Measurements from ENCODE around the gene KRT6C.
"Not testable (repeated sequence)": the region's sequence is repeated elsewhere in the genome, so short reads cannot be mapped to it uniquely, and the experiment has no call there.

Gene KRT6C

DNA sequence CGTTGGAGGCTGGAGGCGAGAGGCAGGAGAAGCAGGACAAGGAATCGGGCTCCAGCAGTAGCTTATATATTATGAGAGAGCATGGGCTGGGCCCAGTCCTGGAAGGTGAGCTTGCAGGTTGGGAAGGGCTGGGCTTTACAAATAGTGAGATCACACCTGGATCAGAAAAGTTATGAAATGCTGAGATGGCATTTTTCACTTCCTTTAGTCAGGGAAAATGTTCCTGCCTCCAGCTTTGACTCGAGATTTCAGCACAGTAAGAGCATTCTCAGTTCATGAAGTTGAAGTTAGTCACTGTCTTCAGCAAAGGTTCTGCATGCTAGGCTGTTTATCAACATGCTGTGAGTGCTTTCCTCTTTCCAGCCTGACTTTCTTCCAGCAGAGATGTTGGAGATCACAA lies at the start of gene KRT6C:
Gene KRT6C, minus strand, starts transcription at position 38 of the 400 bp plus-strand sequence. CDS start 68 bp downstream, outside the sequence.
- DNase-seq, result no peak

- DNase-seq, result peak; percentile 15
These were observed 48.9 kb upstream of the KRT6C start for GRCh38 chr12:52522346-52523011.

- DNase-seq, result no peak
These were observed 48.1 kb upstream of the KRT6C start for GRCh38 chr12:52521568-52522266.

- DNase-seq, result no peak
These were observed 47.6 kb upstream of the KRT6C start for GRCh38 chr12:52521175-52521567.

GRCh38 chr12:52519826-52520662 lies 46.4 kb upstream of the KRT6C start, which contains the start of gene KRT5:
Gene KRT5, minus strand, starts transcription at chr12:52520394. Its CDS starts 98 bp downstream, at chr12:52520296.
- DNase-seq, result no peak

GRCh38 chr12:52519387-52519703 lies 45.7 kb upstream of the KRT6C start:
- DNase-seq, result no peak

DNA sequence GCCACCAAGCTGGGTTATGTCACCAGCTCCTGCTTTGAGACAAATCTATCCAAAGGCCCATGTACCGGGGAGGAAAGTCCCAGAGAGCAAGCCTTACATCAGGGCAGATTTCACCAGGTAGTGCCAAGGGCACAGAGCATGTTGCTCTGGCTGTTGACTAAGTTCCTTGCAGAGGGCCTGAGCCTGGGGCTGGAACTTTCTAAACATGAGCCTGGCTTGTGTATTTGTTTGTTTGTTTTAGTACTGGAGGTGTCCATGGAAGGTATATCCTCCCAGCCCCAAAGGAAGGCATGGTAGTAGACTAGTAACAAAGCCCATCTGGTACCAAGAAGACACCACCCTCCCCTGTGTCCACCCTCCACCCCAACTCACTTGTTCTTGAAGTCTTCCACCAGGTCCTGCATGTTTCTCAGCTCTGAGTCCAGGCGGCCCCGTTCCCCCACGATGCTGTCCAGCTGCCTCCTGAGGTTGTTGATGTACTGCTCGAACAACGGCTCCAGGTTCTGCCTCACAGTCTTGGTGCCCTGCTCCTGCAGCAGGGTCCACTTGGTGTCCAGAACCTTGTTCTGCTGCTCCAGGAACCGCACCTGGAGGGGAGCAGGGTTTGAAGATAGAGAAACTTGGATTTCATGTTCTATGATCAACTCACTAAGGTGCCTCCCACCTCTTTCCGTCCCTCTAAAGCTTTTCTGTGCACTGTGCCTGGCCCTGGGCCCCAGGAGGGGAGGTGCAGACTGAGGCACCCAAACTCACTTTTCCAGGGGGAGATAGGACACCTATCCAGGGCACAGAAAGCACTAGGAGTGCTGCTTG lies 45.2 kb upstream of the KRT6C start:
- no peak for DNase-seq

DNA sequence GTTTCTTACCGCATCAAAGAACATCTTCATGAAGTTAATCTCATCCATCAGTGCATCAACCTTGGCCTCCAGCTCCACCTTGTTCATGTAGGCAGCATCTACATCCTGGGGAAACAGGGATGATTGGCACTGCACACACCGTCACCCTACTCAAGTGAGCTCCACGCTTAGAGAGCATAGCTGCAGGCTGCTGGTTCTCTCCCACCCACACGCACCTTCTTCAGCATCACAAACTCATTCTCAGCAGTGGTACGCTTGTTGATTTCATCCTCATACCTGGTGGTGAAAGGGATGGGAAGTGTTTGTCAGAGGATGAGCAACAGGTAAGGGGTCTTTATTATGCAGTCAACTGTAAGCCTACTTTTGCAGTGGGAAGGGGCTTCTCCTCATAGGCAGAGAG lies 44.3 kb upstream of the KRT6C start:
- DNase-seq, result no peak

GRCh38 chr12:52517005-52517835 lies 43.6 kb upstream of the KRT6C start:
- DNase-seq, result no peak

DNA sequence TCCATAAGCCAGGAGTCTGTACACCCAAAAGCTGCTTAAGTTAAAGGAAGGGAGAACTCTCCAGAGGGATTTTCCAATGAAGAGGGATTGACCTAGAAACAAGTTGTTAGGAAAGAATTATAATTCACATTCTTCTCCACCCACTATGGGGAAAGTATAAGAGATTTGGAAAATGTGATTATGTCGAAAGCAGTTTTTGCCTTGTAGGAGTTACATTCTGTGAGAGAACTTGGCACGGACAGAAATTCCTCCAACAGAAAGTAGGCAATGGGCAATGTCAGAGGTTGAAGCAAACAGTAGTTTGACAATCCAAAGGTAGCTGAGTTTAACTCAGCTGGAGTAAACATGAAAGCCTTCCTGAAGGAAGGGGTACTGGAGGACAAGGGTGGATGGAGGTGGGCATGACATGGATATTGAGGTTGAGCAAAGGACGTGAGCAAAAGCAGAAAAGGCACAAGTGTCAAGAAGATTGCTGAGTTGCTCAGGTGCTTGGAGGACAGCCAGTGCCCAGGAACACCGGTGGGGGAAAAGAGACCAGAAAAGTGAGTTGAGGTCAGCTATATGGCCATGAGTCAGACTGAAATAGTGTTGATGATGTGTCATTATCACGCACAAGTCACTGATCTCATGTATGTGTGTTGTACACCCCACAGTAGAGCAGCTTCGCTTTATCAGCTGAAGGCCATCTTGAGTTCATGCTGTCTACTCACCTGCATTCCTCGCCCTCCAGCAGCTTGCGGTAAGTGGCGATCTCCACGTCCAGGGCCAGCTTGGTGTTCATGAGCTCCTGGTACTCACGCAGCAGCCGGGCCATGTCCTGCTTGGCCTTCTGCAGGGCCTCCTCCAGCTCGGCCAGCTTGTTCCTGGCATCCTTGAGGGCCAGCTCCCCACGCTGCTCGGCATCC lies 42.6 kb upstream of the KRT6C start:
- no peak for DNase-seq

DNA sequence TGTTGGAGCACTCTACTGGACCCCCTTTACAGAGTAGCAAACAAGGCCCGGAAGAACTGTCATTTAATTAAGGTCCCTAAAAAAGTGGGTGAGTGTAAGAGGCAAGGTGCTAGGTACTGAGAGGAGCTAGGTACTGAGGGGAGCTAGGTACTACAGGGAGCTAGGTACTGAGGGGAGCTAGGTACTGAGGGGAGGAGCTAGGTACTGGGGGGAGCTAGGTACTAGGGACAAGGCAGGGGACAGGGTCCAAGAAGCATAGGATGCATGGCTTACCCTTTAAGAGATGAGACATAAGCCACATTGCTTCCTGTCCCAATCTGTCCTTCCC lies 41.7 kb upstream of the KRT6C start:
- DNase-seq, result no peak

DNA sequence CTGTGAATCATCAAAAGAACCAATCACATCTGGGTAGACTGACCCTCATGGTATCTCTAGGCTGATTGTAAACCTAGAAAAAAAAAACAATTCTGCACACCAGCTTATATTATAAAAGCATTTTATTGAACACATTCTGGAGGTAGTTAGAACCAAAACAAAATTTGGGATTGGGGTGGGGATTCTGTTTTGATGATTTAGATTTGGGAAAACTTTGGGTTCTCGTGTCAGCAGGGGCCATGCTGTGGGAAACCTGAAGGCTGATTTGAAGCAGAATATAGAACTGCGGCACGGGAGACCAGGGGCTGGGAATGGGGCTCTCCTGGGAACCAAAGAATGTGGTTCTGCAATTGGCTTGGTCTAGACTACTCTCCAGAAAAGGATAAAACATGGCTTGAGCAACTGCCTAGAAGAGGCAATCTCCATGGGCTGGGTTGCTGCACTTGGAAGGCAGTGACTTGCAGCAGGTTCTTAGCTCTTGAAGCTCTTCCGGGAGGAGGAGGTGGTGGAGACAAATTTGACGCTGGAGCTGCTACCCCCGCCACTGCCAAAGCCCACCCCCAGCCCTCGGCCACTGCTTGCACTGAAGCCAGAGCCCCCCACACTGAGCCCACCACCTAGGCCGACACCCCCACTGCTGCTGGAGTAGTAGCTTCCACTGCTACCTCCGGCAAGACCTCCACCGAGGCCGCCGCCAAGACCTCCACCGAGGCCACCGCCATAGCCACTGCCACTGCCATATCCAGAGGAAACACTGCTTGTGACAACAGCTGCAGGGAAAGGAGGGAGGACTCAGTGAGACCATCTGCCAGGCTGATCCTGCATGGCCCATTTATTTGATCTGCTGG lies 41.1 kb upstream of the KRT6C start:
- DNase-seq, result no peak

DNA sequence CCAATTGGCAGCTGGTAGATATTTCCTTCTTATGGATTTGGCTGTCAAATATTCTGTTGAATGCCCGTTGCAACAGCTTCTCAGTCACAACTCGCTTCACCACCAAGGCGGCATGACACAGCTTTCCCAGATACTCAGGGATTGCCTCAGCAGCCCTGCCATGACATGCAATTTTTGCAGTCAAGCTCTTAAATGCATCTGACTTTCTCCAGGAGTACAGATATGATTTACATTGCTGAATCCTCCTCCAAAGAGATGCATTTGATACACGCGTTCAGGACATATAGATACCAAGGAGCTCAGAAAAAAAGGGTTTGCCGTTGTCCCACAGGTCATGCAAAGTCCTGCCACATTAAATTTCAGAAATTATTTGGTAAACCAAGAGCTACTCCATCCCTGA lies 40.1 kb upstream of the KRT6C start:
- DNase-seq, result no peak

DNA sequence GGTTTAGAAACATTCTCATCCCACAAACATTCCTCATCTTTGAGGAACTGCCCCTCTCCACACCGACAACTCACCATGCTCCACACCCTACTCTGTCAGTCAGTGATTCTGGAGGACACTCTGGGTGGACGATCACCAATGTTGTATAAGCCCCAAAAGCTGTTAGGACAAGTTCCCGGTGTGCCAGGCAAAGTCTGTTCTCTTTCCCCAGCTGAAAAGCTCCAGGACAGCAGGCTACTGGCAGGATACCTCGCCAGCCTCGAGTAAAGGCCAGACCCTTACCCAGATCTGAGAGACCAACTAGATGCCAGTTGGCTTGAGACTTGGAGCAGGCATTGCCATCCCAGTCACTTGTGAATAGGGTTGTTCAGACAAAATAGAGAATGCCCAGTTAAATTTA lies 34.6 kb upstream of the KRT6C start:
- DNase-seq, result no peak

GRCh38 chr12:52506858-52507715 lies 33.5 kb upstream of the KRT6C start:
- DNase-seq, result peak; percentile 26

- no peak for DNase-seq
These were observed 29.3 kb upstream of the KRT6C start for GRCh38 chr12:52502877-52503276.

- DNase-seq, result no peak
These were observed 27.9 kb upstream of the KRT6C start for GRCh38 chr12:52501490-52501889.

GRCh38 chr12:52500574-52500973 lies 27.0 kb upstream of the KRT6C start:
- not testable (repeated sequence) for DNase-seq
